ENCODE data around the gene PPP1R18. TPM values are rescaled to one million over a fixed set of nuclear protein-coding genes. Genes with fewer than 3 reads are reported as not detected.

Gene PPP1R18
- total and polyA plus RNA-seq, 9 of the 15 experiments (the other 6 are each of a cell fraction or from before 2014, with no cell fraction given): 12.0 to 99.2 (median 42.6) TPM

- TF ChIP-seq RREB1 (CRISPR knock-in tag; IDR thresholded peaks at IDR 0.05): no peak
- TF ChIP-seq XRCC3 (IDR thresholded peaks at IDR 0.05): no peak
- TF ChIP-seq ZNF695 (CRISPR knock-in tag; IDR thresholded peaks at IDR 0.05): no peak
- no peak for TF ChIP-seq NFIC (IDR thresholded peaks at IDR 0.05)
- TF ChIP-seq RBM34 (IDR thresholded peaks at IDR 0.05; ENCODE audit: borderline replicate concordance, insufficient read depth, low read length): no peak
- no peak for TF ChIP-seq BRCA1 (IDR thresholded peaks at IDR 0.05)
- no peak for TF ChIP-seq BRCA1 (CRISPR knock-in tag; IDR thresholded peaks at IDR 0.05)
- TF ChIP-seq TARDBP (IDR thresholded peaks at IDR 0.05): no peak
- no peak for TF ChIP-seq ZNF318 (IDR thresholded peaks at IDR 0.05; ENCODE audit: borderline replicate concordance in 1 of 2, low read depth in 1 of 2)
Observed at GRCh38 chr6:30676660-30677285, 9.7 kb downstream of the PPP1R18 start (continued).
